AG08395 (cell line): Measurements from ENCODE around the gene SYNDIG1L.
"Not testable (repeated sequence)": the region's sequence is repeated elsewhere in the genome, so short reads cannot be mapped to it uniquely, and the experiment has no call there.

Source experiments
- DNase-seq: peaks from one replicate; pipeline ENCODE4 v3.0.0; 2012; ENCODE audit warnings: mixed read lengths, low spot score

The SYNDIG1L gene

DNA sequence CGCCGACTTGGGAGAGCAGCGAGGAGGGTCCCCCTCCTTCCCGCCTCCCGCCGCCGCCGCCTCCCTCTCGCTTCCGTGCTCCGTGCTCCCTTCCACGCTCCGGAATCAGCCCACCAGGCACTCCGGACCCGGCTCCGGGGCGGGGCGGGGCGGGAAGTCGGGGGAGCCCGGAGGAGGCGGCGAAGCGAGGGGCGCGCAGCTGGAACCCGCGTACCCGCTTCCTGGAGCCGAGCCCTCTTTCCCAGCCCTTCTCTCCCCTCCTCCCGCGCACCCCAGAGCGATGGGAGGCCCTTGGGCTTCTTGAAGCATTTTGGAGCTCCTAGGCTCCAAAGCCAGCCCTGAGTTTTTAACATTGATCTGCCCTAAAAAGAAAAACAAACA, at the start of gene SYNDIG1L:
Gene SYNDIG1L (minus strand): TSS at position 9 of the 381 bp plus-strand sequence. CDS start 16,466 bp downstream, outside the sequence.
- DNase-seq = no peak

DNA sequence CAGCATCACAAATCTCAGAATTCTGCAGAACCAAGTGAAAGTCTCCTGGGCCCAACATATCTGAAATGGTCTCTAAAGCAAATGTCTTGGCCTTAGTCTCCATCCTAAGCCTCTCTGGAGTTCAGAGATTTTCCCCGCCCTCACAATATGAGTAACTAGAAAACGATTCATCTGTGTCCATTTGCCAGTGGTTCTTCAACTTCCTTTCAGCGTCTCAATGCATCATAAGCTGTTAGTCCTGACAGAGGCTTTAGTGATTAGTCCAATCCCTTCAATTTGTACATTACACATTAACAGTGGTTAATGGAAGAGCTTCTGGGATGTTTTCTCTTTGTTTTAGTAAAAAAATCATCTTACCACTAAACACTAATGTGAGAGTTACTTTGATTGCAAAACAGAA, 49.7 kb upstream of the SYNDIG1L start:
- peak; percentile 84 for DNase-seq

DNA sequence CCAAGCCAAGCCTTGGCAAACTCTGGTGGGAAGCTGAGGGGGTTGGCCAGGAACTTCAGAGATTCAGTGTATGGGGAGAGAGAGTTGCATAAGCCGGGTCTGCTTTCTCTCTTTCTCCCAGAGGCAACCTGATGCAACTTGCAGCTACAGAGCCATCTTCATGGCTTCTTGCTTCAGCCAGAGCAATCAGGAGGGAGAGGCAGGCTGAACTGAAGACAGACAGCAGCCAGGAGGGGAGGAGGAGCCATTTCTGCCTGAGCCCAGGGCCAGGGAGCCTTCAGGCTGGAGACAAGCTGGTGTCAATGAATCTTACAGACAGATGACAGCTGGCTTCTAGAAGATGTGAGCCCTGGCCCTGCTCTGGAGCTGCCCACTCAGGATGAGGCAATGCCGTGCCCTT, 48.4 kb upstream of the SYNDIG1L start:
- DNase-seq = no peak

DNA sequence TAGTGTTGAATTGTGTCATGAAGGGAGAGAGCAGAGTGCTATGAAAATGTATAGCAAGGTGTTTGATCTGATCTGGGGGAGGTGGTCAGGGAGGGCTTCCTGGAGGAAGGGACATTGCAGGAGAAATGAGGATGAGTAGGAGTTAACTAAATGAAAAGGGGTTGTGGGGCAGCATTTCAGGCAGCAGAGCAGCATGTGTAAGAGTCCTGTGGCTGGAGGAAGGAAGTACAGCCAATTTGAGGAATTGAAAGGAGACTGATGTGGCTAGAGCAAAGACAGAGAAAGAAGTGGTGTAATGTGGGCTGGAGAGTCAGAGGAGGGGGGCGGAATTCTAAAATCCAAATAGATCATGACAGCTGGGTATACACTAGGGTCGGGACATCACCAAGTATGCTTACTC, 46.6 kb upstream of the SYNDIG1L start:
- no peak for DNase-seq

GRCh38 chr14:74469548-74470518, 43.8 kb upstream of the SYNDIG1L start:
- peak; percentile 13 for DNase-seq

- no peak for DNase-seq
These were observed 42.5 kb upstream of the SYNDIG1L start for GRCh38 chr14:74468513-74468912.

DNA sequence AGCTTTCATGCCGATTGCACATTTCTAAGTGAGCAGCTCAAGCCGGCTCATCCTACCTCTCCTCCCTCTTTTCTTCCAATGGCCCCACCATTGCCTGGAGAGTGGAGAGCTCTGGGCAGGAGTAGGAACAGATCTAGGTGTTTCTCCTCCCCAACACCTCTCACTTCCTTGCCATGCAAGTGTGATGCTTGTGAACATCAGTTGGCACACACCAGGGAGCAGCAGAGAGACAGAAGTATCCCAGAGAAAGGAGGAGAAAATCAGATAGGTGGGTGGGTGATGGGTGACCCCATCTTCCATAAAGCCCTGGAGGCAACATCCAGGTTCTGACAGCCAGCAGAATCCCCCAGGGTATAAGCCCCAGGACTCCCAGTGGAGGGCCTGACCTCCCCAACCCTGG, 39.3 kb upstream of the SYNDIG1L start:
- no peak for DNase-seq

DNA sequence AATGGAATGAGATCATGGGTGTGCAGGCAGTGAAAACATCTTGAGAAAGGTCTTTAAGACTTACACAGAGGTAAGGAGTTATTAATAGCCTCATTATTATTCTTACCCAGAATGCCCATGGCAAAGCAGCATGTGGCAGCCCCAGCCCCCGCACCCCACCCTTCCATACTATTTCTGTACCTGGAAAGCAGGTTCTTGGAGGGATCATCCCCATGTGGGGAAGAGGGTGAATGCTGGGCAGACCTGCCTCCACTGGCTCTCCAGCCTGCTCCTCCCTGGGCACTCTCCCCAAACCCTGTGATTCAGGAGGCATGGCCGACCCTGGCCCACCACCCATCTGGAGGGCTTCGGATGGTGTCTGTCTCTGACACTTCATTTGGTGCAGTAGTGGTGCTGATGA, 38.8 kb upstream of the SYNDIG1L start:
- no peak for DNase-seq

- DNase-seq = no peak
These were observed 37.7 kb upstream of the SYNDIG1L start for GRCh38 chr14:74463697-74464096.

- DNase-seq = no peak
These were observed 37.0 kb upstream of the SYNDIG1L start for GRCh38 chr14:74462993-74463392.

- DNase-seq = no peak
These were observed 34.0 kb upstream of the SYNDIG1L start for GRCh38 chr14:74459976-74460375.

- DNase-seq = peak; percentile 90
These were observed 33.4 kb upstream of the SYNDIG1L start for GRCh38 chr14:74459289-74459946.

GRCh38 chr14:74457565-74457895, 31.5 kb upstream of the SYNDIG1L start:
- no peak for DNase-seq

DNA sequence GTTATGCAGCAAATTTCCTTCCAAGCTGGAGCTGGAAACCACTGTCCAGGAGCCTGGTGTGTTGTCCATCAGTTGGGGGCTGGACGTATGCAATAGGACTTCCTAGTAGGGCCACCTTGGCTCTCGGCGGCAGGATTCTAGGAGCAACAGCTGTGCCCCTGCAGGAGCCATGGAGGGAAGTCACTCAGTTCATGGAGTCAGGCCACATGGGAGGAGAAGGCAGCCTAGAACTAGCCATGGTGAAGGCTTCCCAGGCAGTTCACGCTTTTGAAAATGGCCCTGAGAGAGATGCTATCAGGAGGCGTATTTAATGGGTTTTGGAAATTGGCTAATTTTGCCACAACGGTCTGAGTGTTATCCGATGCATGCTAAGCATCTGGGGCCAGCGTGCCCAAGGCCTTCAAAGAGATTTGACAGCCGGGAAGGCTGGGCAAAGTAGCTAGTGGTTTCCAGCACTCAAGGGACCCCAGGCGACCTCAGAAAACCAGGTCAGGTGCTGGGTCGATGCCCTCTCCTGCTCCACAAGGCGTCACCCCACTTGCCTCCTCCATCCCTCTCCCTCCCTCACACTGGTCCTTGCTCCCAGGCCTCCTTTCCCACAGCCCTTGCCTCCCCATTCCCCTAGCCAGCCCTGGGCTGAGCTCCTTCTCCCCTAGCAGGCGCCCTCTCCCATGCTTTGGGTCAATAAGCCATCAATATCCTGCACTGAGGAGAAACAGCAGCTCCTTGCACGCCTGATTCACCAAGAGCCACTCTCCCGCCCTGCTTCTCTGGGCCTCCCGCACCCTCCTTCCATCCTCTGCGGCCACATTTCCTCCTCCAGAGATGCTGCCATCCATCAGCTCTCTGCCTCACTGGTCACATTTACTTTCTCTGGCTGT, 30.9 kb upstream of the SYNDIG1L start:
- DNase-seq = no peak

- DNase-seq = not testable (repeated sequence)
These were observed 28.4 kb upstream of the SYNDIG1L start for GRCh38 chr14:74454397-74454796.

- no peak for DNase-seq
These were observed 18.9 kb upstream of the SYNDIG1L start for GRCh38 chr14:74444866-74445265.

DNA sequence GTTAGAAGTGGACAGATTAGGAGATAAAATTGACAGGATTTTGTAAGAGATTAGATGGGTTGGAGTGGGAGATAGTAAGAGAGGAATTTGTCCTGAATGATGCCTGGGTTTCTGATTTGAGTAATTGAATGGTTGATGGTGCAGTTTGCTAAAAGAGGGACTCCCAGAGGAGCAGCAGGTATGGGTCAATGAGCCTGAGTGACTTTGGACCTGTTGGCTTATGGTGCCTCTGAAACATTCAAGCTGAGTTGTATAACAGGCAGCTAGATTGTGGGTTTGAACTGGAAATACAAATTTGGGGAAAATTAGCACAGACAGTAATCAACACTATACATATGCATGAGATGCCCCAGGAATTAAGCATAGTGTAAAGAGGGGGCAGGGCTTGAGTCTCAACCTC, 16.7 kb upstream of the SYNDIG1L start:
- DNase-seq = no peak

- no peak for DNase-seq
These were observed 15.1 kb upstream of the SYNDIG1L start for GRCh38 chr14:74441113-74441512.

DNA sequence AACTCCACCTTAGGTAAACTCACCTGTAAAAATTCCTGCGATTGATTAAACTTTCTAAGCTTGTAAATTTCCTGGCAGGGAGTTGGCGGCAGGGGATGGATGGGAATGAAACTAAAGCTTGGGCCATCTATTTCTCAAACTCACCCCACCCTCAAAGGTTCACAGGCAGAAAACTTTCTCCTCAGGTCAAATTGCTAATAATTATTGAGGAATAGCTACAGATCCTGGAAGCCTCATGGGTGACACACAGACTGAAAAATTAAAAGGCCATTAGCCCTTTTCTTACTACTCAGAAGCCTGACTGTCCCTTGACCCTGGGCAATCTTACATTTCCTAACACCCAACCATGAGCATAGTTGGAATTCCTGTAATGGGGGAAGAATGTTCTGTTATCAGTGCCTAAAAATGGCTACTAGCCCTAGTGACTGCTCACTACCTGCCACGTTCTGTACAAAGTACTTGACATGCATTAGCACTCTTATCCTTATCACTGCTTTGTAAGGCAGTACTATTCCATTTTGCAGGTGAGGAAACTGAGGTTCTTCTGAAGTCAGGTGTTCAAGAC, 12.4 kb upstream of the SYNDIG1L start:
- DNase-seq = no peak

DNA sequence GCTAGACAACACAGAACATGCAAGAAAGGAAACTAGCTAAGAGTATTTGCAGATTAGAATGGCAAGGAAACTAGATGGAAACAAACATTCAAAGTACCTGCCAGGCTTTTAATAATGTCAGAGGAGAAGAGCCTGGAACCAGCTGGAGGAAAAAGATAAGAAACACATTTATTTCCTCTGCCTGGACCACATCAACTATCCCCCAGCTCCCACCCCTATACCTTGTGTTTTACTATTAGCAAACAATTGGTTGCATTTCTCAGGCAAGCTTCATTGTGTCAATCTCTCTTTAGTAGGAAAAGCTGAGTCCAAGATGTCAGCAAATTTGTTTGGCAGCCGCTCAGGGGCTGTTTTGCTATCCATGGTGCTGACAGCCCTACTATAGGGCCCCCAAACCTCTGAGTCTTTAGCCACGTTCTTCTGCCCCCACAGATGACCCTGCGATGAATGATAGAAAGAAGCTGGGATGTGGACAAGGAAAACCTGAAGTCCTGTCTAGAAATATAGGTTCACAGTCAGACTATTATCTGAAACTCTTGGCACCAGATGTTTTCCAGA, 11.6 kb upstream of the SYNDIG1L start:
- no peak for DNase-seq

DNA sequence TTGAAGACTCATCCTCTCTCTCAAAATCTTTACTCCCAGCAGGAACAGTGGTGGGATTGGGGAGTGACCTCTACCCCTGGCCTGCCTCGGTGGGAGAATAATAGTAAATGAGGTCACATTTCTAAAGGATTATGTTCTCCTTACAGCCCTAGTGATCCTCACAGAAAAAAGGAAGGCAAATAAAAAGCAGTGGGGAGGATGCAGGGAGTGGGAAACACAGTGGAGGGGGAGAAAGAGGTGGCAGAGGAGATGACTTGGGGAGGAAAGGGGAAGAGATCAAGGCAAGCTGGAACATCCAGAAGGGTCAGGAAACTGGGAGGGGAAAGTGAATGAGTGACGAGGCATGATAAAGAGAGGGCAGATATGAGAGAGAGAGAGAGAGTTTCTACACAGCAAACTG, 8.3 kb upstream of the SYNDIG1L start:
- DNase-seq = no peak

- no peak for DNase-seq
These were observed 4.0 kb upstream of the SYNDIG1L start for GRCh38 chr14:74429991-74430390.
